HCT116 (cell line): Measurements from ENCODE around the gene OR9Q1. TPM values are rescaled to one million over a fixed set of nuclear protein-coding genes. Genes with fewer than 3 reads are reported as not detected.

Experiments
- ATAC-seq: fragments of 200-7000 bp; cut with Tn5 transposase; 2 replicates; pipeline ENCODE4 v1.9.1; 2020; ENCODE audit warnings: mild to moderate bottlenecking, moderate library complexity
- Bru-seq: library from RNA; stranded (reverse); fragments of 400-500 nt; gene quantifications from one replicate; lab custom pipeline; 2021; lab: Mats Ljungman, UMichigan
- BruChase-seq, 2 experiments: library from RNA; stranded (reverse); fragments of 400-500 nt; gene quantifications; one replicate each; lab custom pipeline; 2021; lab: Mats Ljungman, UMichigan
- BruUV-seq: library from RNA; stranded (reverse); fragments of 400-500 nt; replicated peaks from 2 replicates; lab custom pipeline; 2021; lab: Mats Ljungman, UMichigan
- CTCF ChIA-PET: fragments of 300-600 bp; sonication (Branson Sonifier 250); formaldehyde crosslinking; loops from one replicate; lab custom pipeline; 2021; ENCODE audit warnings: antibody characterized with exemption; lab: Charles Lee
- POLR2A ChIA-PET: fragments of 300-600, 350-600 bp; sonication (Branson Sonifier 250); formaldehyde crosslinking; loops from one replicate; lab custom pipeline; 2021; ENCODE audit warnings: antibody characterized with exemption; lab: Charles Lee
- RAD21 ChIA-PET, 2 experiments: fragments of 300-600 bp; sonication (Branson Sonifier 250); formaldehyde crosslinking; loops; one replicate each; lab custom pipeline; 2023; ENCODE audit warnings: low total read pairs in 2 of 2; ENCODE audit not compliant: uncharacterized antibody in 2 of 2, unreplicated experiment in 2 of 2, low non-redundant PET in 1 of 2; lab: Charles Lee
- DNase-seq: peaks from one replicate; pipeline ENCODE4 v3.0.0-alpha.2; 2010; ENCODE audit warnings: low read depth, low spot score
- H2AFZ ChIP-seq: fragments of 200-600 bp; shearing (Covaris generic), sonication (generic); 2 replicates; pipeline ENCODE4 v1.6.1; 2017; ENCODE audit warnings: low read depth, mixed run types, mixed read lengths, antibody characterized with exemption, low read length; ENCODE audit not compliant: poor library complexity, severe bottlenecking
- H3K27ac ChIP-seq: 2 replicates; pipeline ENCODE4 v1.5.1; 2012; ENCODE audit warnings: low read depth, low read length
- H3K27me3 ChIP-seq: fragments of 200-600 bp; sonication (generic); 2 replicates; pipeline ENCODE4 v1.6.1; 2016; ENCODE audit warnings: mixed run types, low read length, mixed read lengths; ENCODE audit not compliant: insufficient read depth
- H3K36me3 ChIP-seq, 2 experiments: fragments of 200-500 bp in 1 of 2; fragments of 200-600 bp in 1 of 2; sonication (Bioruptor generic) in 1 of 2; sonication (generic) in 1 of 2; 2 replicates each; pipeline versions ENCODE4 v1.5.1 to v1.6.1; 2014 to 2016; ENCODE audit warnings: low read length in 2 of 2, inconsistent platforms in 1 of 2, mixed read lengths in 1 of 2, mixed run types in 1 of 2; ENCODE audit not compliant: insufficient read depth in 2 of 2, control insufficient read depth in 1 of 2
- H3K4me1 ChIP-seq, 2 experiments: fragments of 200-600 bp in 1 of 2; sonication (generic) in 1 of 2; 2 replicates each; pipeline versions ENCODE4 v1.5.1 to v1.6.1; 2012 to 2017; ENCODE audit warnings: low read length in 2 of 2, inconsistent platforms in 1 of 2, mild to moderate bottlenecking in 1 of 2, mixed read lengths in 1 of 2, mixed run types in 1 of 2, moderate library complexity in 1 of 2; ENCODE audit not compliant: insufficient read depth in 2 of 2, control insufficient read depth in 1 of 2
- H3K4me2 ChIP-seq: fragments of 200-600 bp; sonication (generic); 2 replicates; pipeline ENCODE4 v1.6.1; 2017; ENCODE audit warnings: mixed run types, low read length, mixed read lengths
- H3K4me3 ChIP-seq, 2 experiments: fragments of 200-600 bp in 1 of 2; sonication (generic) in 1 of 2; replicated peaks in 1 of 2; 2 replicates each; pipeline ENCODE4 v1.5.1; 2011 to 2016; ENCODE audit warnings: low read length in 2 of 2, control low read depth in 1 of 2, low read depth in 1 of 2, mild to moderate bottlenecking in 1 of 2, mixed read lengths in 1 of 2, mixed run types in 1 of 2
- H3K79me2 ChIP-seq: fragments of 200-600 bp; sonication (generic); 2 replicates; pipeline ENCODE4 v1.6.1; 2017; ENCODE audit warnings: mild to moderate bottlenecking, mixed run types, low read length, moderate library complexity, mixed read lengths; ENCODE audit not compliant: insufficient read depth
- H3K9ac ChIP-seq: fragments of 200-600 bp; sonication (generic); 2 replicates; pipeline ENCODE4 v1.6.1; 2016; ENCODE audit warnings: low read length, mixed read lengths
- H3K9me2 ChIP-seq: fragments of 200-600 bp; sonication (generic), shearing (Covaris generic); 2 replicates; pipeline ENCODE4 v1.6.1; 2017; ENCODE audit warnings: mixed run types, mild to moderate bottlenecking, moderate library complexity; ENCODE audit not compliant: insufficient read depth
- H3K9me3 ChIP-seq, 2 experiments: fragments of 200-500 bp in 1 of 2; fragments of 200-600 bp in 1 of 2; sonication (Bioruptor generic) in 1 of 2; sonication (generic) in 1 of 2; 2 replicates each; pipeline ENCODE4 v1.6.1; 2014 to 2017; ENCODE audit warnings: low read length in 2 of 2, mixed read lengths in 2 of 2, inconsistent platforms in 1 of 2, low read depth in 1 of 2, mild to moderate bottlenecking in 1 of 2, mixed run types in 1 of 2, moderate library complexity in 1 of 2; ENCODE audit not compliant: control insufficient read depth in 1 of 2, insufficient read depth in 1 of 2
- H4K20me1 ChIP-seq: fragments of 200-600 bp; sonication (generic), shearing (Covaris generic); 2 replicates; pipeline ENCODE4 v1.6.1; 2017; ENCODE audit warnings: mixed run types, mild to moderate bottlenecking, moderate library complexity; ENCODE audit not compliant: insufficient read depth
- CEBPB ChIP-seq: IDR thresholded peaks from 2 replicates; pipeline ENCODE4 v1.6.1; 2012; ENCODE audit warnings: low read depth
- ELF1 ChIP-seq: IDR thresholded peaks from 2 replicates; pipeline ENCODE4 v1.6.1; 2012; ENCODE audit warnings: low read depth, borderline replicate concordance
- EZH2phosphoT487 ChIP-seq: fragments of 200-600 bp; IDR thresholded peaks from 2 replicates; pipeline ENCODE4 v1.6.1; 2018; ENCODE audit warnings: antibody characterized with exemption, borderline replicate concordance
- JUND ChIP-seq: IDR thresholded peaks from 2 replicates; pipeline ENCODE4 v1.6.1; 2012
- SP1 ChIP-seq: IDR thresholded peaks from 2 replicates; pipeline ENCODE4 v1.6.1; 2012; ENCODE audit warnings: low read depth
- TCF7L2 ChIP-seq: IDR thresholded peaks from 2 replicates; pipeline ENCODE4 v1.7.0; 2011; ENCODE audit warnings: borderline replicate concordance, inconsistent platforms; ENCODE audit not compliant: insufficient read depth, insufficient read length; ENCODE audit errors: extremely low read depth
- YY1 ChIP-seq: IDR thresholded peaks from 2 replicates; pipeline ENCODE4 v1.6.1; 2011; ENCODE audit warnings: low read length, low read depth, moderate library complexity, mild to moderate bottlenecking; ENCODE audit not compliant: insufficient replicate concordance; ENCODE audit errors: extremely low read depth
- ZNF274 ChIP-seq: fragments of 200-500 bp; sonication (Bioruptor generic); IDR thresholded peaks from 2 replicates; pipeline ENCODE4 v1.6.1; 2014; ENCODE audit warnings: mild to moderate bottlenecking, low read depth, low read length, inconsistent platforms
- intact Hi-C: fragments of 100-400 bp; cut with micrococcal nuclease; formaldehyde crosslinking; loops from 2 replicates; pipeline ENCODE4 v1.10.0; 2022
- long read RNA-seq: library from polyadenylated mRNA; unstranded; transcript quantifications from one replicate; pipeline ENCODE4 v2.0.0, GENCODE V29; 2021; ENCODE audit not compliant: unreplicated experiment
- polyA plus RNA-seq: library from polyadenylated mRNA; unstranded; fragments of >200 nt; gene quantifications from 2 replicates; pipeline ENCODE4 v1.2.1, GENCODE V29; 2012; ENCODE audit warnings: missing spikeins
- total RNA-seq: library from RNA; stranded (reverse); gene quantifications from one replicate; pipeline ENCODE4 v1.2.1, GENCODE V29; 2021; ENCODE audit not compliant: unreplicated experiment
- TF ChIP-seq, protein P1 (sequence below): IDR thresholded peaks from 2 replicates; pipeline ENCODE4 v1.6.1; 2012
- TF ChIP-seq, protein P2 (sequence below): IDR thresholded peaks from 2 replicates; pipeline ENCODE4 v1.6.1; 2011; ENCODE audit warnings: mild to moderate bottlenecking, low read length, moderate library complexity; ENCODE audit not compliant: insufficient replicate concordance; ENCODE audit errors: extremely low read depth
- TF ChIP-seq, protein P3 (sequence below), 3 experiments: fragments of 200-600 bp in 1 of 3; sonication (generic) in 1 of 3; IDR thresholded peaks in 2 of 3; conservative IDR thresholded peaks in 1 of 3; 2 replicates each; pipeline ENCODE4 v1.5.1; 2012 to 2017; ENCODE audit warnings: low read depth in 2 of 3, low read length in 2 of 3, antibody characterized with exemption in 1 of 3, borderline replicate concordance in 1 of 3, control low read depth in 1 of 3, mild to moderate bottlenecking in 1 of 3, mixed read lengths in 1 of 3, mixed run types in 1 of 3, moderate library complexity in 1 of 3; ENCODE audit not compliant: insufficient read depth in 1 of 3

Gene OR9Q1, protein sequence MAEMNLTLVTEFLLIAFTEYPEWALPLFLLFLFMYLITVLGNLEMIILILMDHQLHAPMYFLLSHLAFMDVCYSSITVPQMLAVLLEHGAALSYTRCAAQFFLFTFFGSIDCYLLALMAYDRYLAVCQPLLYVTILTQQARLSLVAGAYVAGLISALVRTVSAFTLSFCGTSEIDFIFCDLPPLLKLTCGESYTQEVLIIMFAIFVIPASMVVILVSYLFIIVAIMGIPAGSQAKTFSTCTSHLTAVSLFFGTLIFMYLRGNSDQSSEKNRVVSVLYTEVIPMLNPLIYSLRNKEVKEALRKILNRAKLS
- not detected for total RNA-seq
- not detected in 2 replicates for polyA plus RNA-seq
- percentile 14 among the genes with signal in this experiment for Bru-seq, nascent RNA
- BruChase-seq, experiment 1, labeled RNA remaining after a 6-hour chase, result percentile 15 among the genes with signal in this experiment
- BruChase-seq, experiment 2, labeled RNA remaining after a 2-hour chase, result percentile 25 among the genes with signal in this experiment
- long read RNA-seq, result 0 reads

DNA sequence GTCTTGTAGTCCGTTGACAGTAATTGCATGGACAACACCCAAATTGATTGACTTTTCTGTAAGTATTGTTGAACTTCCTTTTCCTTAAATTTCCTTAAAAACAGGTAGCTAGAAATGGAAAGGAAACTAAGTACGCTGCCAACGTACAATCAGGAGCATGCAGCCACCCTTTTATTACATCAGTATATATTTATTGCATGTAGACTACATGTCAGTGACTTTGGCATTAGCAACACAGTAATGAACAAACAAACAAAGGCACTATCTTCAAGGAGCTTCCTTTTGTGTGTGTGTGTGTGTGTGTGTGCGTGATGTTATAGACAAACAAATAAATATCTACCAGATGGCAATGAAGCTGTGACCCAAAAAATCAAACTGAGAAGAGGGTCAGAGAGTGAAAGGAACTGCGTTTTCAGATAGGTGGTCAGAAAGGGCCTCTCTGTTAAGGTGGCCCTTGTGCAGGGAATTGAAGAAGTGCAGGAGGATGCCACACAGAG lies at the start of gene OR9Q1:
TSS of gene OR9Q1 (plus strand) at position 447 of the 497 bp plus-strand sequence. CDS start 155,564 bp downstream, outside the sequence.
- TF ChIP-seq, protein P1, sequence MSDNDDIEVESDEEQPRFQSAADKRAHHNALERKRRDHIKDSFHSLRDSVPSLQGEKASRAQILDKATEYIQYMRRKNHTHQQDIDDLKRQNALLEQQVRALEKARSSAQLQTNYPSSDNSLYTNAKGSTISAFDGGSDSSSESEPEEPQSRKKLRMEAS, result no peak
- TF ChIP-seq JUND, result no peak
- TF ChIP-seq, protein P2, sequence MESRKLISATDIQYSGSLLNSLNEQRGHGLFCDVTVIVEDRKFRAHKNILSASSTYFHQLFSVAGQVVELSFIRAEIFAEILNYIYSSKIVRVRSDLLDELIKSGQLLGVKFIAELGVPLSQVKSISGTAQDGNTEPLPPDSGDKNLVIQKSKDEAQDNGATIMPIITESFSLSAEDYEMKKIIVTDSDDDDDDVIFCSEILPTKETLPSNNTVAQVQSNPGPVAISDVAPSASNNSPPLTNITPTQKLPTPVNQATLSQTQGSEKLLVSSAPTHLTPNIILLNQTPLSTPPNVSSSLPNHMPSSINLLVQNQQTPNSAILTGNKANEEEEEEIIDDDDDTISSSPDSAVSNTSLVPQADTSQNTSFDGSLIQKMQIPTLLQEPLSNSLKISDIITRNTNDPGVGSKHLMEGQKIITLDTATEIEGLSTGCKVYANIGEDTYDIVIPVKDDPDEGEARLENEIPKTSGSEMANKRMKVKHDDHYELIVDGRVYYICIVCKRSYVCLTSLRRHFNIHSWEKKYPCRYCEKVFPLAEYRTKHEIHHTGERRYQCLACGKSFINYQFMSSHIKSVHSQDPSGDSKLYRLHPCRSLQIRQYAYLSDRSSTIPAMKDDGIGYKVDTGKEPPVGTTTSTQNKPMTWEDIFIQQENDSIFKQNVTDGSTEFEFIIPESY, result no peak
- no peak for TF ChIP-seq ELF1
- TF ChIP-seq, protein P3, sequence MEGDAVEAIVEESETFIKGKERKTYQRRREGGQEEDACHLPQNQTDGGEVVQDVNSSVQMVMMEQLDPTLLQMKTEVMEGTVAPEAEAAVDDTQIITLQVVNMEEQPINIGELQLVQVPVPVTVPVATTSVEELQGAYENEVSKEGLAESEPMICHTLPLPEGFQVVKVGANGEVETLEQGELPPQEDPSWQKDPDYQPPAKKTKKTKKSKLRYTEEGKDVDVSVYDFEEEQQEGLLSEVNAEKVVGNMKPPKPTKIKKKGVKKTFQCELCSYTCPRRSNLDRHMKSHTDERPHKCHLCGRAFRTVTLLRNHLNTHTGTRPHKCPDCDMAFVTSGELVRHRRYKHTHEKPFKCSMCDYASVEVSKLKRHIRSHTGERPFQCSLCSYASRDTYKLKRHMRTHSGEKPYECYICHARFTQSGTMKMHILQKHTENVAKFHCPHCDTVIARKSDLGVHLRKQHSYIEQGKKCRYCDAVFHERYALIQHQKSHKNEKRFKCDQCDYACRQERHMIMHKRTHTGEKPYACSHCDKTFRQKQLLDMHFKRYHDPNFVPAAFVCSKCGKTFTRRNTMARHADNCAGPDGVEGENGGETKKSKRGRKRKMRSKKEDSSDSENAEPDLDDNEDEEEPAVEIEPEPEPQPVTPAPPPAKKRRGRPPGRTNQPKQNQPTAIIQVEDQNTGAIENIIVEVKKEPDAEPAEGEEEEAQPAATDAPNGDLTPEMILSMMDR (IDR thresholded peaks at IDR 0.05 in 2 of 3, conservative IDR thresholded peaks at IDR 0.05 in 1 of 3; ENCODE audit: borderline replicate concordance in 1 of 3, insufficient read depth in 1 of 3, low read depth in 2 of 3, low read length in 2 of 3), result no peak
- TF ChIP-seq ZNF274, result no peak
- no peak for TF ChIP-seq CEBPB
- TF ChIP-seq YY1, result no peak
- no peak for TF ChIP-seq EZH2phosphoT487
- TF ChIP-seq TCF7L2, result no peak
- no peak for TF ChIP-seq SP1
- BruUV-seq, result no TSS peak
- H3K9me3 ChIP-seq, result no peaks in the 10 kb centered on the region
- RAD21 ChIA-PET, result no interaction called here
- DNase-seq (no peak), ATAC-seq (no peak)
- CTCF ChIA-PET, result no interaction called here
- H3K79me2 ChIP-seq, result no peaks in the 10 kb centered on the region
- H3K9ac ChIP-seq, result no peak within 1 kb of the TSS
- no peaks in the 10 kb centered on the region for H4K20me1 ChIP-seq
- no peak within 1 kb of the TSS for H3K27ac ChIP-seq
- H3K4me1 ChIP-seq, result no peaks in the 10 kb centered on the region
- H3K4me2 ChIP-seq, result no peak within 1 kb of the TSS
- no peaks in the 10 kb centered on the region for H3K36me3 ChIP-seq
- H3K9me2 ChIP-seq, result no peaks in the 10 kb centered on the region
- intact Hi-C loops, result no loop called here
- no peak within 1 kb of the TSS for H3K4me3 ChIP-seq
- H2AFZ ChIP-seq, result no peak within 1 kb of the TSS
- no peaks in the 10 kb centered on the region for H3K27me3 ChIP-seq
- POLR2A ChIA-PET, result no interaction called here
